Calu3 (cell line): ENCODE results near the gene CSNK1A1. TPM values are rescaled to one million over a fixed set of nuclear protein-coding genes. Genes with fewer than 3 reads are reported as not detected.
A peak's percentile ranks its signal among the peaks of the same experiment; 100 is the strongest.

Source experiments
- BruUV-seq: library from RNA; stranded (reverse); fragments of 400-500 nt; replicated peaks from 2 replicates; lab custom pipeline; 2021; lab: Mats Ljungman, UMichigan
- CTCF ChIA-PET: fragments of 300-600 bp; sonication (Branson Sonifier 250); formaldehyde crosslinking; loops from one replicate; lab custom pipeline; 2022; ENCODE audit warnings: antibody characterized with exemption; lab: Charles Lee
- DNase-seq: peaks from one replicate; pipeline ENCODE4 v3.0.0; 2022
- H3K27ac Mint-ChIP-seq: one replicate; pipeline ENCODE4 v1.8.0; 2022; ENCODE audit warnings: mixed read lengths; ENCODE audit not compliant: unreplicated experiment
- H3K27me3 Mint-ChIP-seq: one replicate; pipeline ENCODE4 v1.8.0; 2022; ENCODE audit warnings: mixed read lengths; ENCODE audit not compliant: unreplicated experiment
- H3K36me3 Mint-ChIP-seq: one replicate; pipeline ENCODE4 v1.8.0; 2022; ENCODE audit warnings: mild to moderate bottlenecking, moderate library complexity, mixed read lengths; ENCODE audit not compliant: insufficient read depth, unreplicated experiment
- H3K4me1 Mint-ChIP-seq: one replicate; pipeline ENCODE4 v1.8.0; 2022; ENCODE audit warnings: mild to moderate bottlenecking, low read depth, mixed read lengths; ENCODE audit not compliant: unreplicated experiment
- H3K4me3 Mint-ChIP-seq: one replicate; pipeline ENCODE4 v1.8.0; 2022; ENCODE audit warnings: mild to moderate bottlenecking, low read depth, moderate library complexity, mixed read lengths; ENCODE audit not compliant: unreplicated experiment
- H3K9me3 Mint-ChIP-seq: one replicate; pipeline ENCODE4 v1.8.0; 2022; ENCODE audit warnings: low read depth, mixed read lengths; ENCODE audit not compliant: unreplicated experiment
- CTCF ChIP-seq: fragments of 200-600 bp; IDR thresholded peaks from one replicate; pipeline ENCODE4 v1.8.0; 2022; ENCODE audit warnings: antibody characterized with exemption; ENCODE audit not compliant: unreplicated experiment
- intact Hi-C: fragments of 100-400 bp; cut with micrococcal nuclease; formaldehyde crosslinking; loops from one replicate; pipeline ENCODE4 v1.10.0; 2022; ENCODE audit not compliant: unreplicated experiment
- total RNA-seq: library from RNA; stranded (reverse); gene quantifications from 2 replicates; pipeline ENCODE4 v1.2.3, GENCODE V29; 2022

Gene CSNK1A1
- total RNA-seq, 1 experiment from 2014 or later = 377 TPM

- no peak overlapping the region for H3K27ac Mint-ChIP-seq
- H3K4me3 Mint-ChIP-seq = no peak overlapping the region
- intact Hi-C loops = no loop called here
- H3K27me3 Mint-ChIP-seq = no peaks in the 10 kb centered on the region
- no peak for DNase-seq
- CTCF ChIA-PET = interaction anchor here (0.6 to 1.4 kb wide), 3 partner anchors 9 to 153 kb away, joined by 3 to 5 read pairs (median 3); no protein-coding TSS in a partner anchor
- peaks cover 3% of the 10 kb centered on the region for H3K36me3 Mint-ChIP-seq
- TF ChIP-seq CTCF = no peak
- H3K4me1 Mint-ChIP-seq = peaks cover 9% of the 10 kb centered on the region
- H3K9me3 Mint-ChIP-seq = no peaks in the 10 kb centered on the region
- no TSS peak for BruUV-seq
Measured at GRCh38 chr5:149475777-149476176, 75.5 kb downstream of the CSNK1A1 start.

- DNase-seq = peak; percentile 79
- H3K9me3 Mint-ChIP-seq = no peaks in the 10 kb centered on the region
- no peak overlapping the region for H3K4me3 Mint-ChIP-seq
- TF ChIP-seq CTCF = no peak
- CTCF ChIA-PET = interaction anchor here (0.6 to 2.3 kb wide), 10 partner anchors 9 to 116 kb away, joined by 3 to 7 read pairs (median 4); no protein-coding TSS in a partner anchor
- intact Hi-C loops = no loop called here
- H3K27ac Mint-ChIP-seq = no peak overlapping the region
- no peaks in the 10 kb centered on the region for H3K27me3 Mint-ChIP-seq
- BruUV-seq = no TSS peak
- peaks cover 3% of the 10 kb centered on the region for H3K36me3 Mint-ChIP-seq
- H3K4me1 Mint-ChIP-seq = peaks cover 9% of the 10 kb centered on the region
Measured at GRCh38 chr5:149474198-149474597, 77.0 kb downstream of the CSNK1A1 start.

GRCh38 chr5:149473441-149473840 is 77.8 kb downstream of the CSNK1A1 start:
- Mint-ChIP-seq H3K9me3 (no peaks in the 10 kb centered on the region), H3K4me1 (peaks cover 9% of the 10 kb centered on the region), H3K27ac (no peak overlapping the region), H3K27me3 (no peaks in the 10 kb centered on the region), H3K36me3 (peaks cover 3% of the 10 kb centered on the region), H3K4me3 (no peak overlapping the region)
- CTCF ChIA-PET = interaction anchor here (1.2 to 2.3 kb wide), 5 partner anchors 9 to 24 kb away, joined by 3 to 7 read pairs (median 3); no protein-coding TSS in a partner anchor
- BruUV-seq = no TSS peak
- DNase-seq = no peak
- intact Hi-C loops = no loop called here
- no peak for TF ChIP-seq CTCF

GRCh38 chr5:149472399-149472798 is 78.8 kb downstream of the CSNK1A1 start:
- no peak for TF ChIP-seq CTCF
- CTCF ChIA-PET = no interaction called here
- no peak overlapping the region for H3K4me3 Mint-ChIP-seq
- no peak for DNase-seq
- no peak overlapping the region for H3K27ac Mint-ChIP-seq
- intact Hi-C loops = no loop called here
- peaks cover 9% of the 10 kb centered on the region for H3K4me1 Mint-ChIP-seq
- no peaks in the 10 kb centered on the region for H3K27me3 Mint-ChIP-seq
- BruUV-seq = no TSS peak
- no peaks in the 10 kb centered on the region for H3K9me3 Mint-ChIP-seq
- no peaks in the 10 kb centered on the region for H3K36me3 Mint-ChIP-seq
